ACHN (cell line): Measurements from ENCODE around the gene PLD3.

Experiments used
- DNase-seq: peaks from one replicate; pipeline ENCODE4 v3.0.0-alpha.2; 2015
- in situ Hi-C: cut with HindIII; loops from 2 replicates; pipeline ENCODE4 v1.10.0; 2017; ENCODE audit warnings: low sequenced_read_pairs, low pct_ligation_motif_present, low pct_unique_long_range_greater_than_20kb

Gene PLD3

DNA sequence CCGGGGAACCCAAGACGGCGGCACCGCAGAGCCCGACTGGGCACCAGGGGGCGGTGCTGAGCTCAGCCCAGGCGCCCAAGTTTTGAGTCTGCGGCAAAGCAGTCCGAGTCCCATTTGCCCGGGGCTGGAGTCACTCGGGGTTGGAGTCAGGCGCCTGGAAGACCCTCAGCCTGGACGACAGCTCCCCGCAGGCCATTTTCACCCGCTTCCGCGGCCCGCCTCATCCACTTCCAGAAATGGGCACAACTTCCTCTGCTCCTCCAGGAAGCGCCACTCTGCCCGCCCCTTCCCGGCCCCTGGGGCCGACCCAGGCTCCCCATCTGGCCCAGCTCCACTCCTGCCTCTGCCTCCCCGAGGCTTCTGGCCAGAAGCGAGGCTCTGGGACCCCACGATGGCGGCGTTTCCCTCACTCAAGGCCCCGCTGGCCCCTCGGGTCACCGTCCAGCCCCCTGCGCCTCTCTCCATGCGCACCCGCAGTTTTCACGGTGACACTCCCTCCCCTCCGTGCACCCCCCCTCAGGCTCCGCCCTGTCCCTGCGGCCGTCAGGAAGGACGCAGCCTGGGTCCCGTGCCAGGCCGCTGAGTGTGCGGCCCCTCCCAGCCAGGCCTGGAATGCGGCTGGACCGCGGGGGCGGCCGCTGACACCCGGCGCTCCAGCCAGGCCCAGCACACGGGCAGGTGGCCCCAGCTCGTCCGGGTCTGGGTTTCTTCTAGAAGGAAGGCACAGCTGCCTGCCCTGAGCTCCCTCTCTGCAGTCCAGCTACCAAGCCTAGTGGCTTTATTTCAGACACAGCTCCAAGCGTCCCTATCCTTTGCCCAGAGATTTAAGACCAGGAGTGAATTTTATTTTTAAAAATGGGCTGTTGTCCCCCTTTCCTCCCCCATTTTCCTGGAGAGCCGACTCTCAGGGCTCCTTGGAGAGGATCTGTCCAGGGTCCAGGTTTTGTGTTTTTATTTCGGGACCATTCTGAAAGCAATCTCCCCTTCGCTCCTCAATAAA lies 72.6 kb downstream of the PLD3 start:
- in situ Hi-C loops = no loop called here
- DNase-seq = peak; percentile 90

- in situ Hi-C loops = no loop called here
- no peak for DNase-seq
Observed at GRCh38 chr19:40421993-40422747, 73.7 kb downstream of the PLD3 start.

GRCh38 chr19:40422748-40423566 lies 74.5 kb downstream of the PLD3 start:
- in situ Hi-C loops = no loop called here
- no peak for DNase-seq

DNA sequence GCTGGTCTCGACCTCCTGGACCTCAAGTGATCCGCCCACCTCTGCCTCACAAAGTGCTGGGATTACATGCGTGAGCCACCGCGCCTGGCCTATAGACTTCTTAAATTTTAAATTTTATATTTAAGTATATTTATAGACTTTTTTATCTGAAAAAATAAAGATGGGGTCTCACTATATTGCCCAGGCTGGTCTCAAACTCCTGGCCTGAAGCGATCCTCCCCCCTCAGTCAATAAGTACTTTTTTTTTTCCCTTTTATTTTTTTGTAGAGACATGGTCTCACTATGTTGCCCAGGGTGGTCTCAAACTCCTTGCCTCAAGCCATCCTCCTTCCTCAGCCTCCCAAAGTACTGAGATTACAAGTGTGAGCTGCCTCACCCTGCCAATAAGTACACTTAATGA lies 75.4 kb downstream of the PLD3 start:
- no peak for DNase-seq
- in situ Hi-C loops = no loop called here

GRCh38 chr19:40424637-40425449 lies 76.3 kb downstream of the PLD3 start:
- in situ Hi-C loops = no loop called here
- DNase-seq = peak; percentile 22

DNA sequence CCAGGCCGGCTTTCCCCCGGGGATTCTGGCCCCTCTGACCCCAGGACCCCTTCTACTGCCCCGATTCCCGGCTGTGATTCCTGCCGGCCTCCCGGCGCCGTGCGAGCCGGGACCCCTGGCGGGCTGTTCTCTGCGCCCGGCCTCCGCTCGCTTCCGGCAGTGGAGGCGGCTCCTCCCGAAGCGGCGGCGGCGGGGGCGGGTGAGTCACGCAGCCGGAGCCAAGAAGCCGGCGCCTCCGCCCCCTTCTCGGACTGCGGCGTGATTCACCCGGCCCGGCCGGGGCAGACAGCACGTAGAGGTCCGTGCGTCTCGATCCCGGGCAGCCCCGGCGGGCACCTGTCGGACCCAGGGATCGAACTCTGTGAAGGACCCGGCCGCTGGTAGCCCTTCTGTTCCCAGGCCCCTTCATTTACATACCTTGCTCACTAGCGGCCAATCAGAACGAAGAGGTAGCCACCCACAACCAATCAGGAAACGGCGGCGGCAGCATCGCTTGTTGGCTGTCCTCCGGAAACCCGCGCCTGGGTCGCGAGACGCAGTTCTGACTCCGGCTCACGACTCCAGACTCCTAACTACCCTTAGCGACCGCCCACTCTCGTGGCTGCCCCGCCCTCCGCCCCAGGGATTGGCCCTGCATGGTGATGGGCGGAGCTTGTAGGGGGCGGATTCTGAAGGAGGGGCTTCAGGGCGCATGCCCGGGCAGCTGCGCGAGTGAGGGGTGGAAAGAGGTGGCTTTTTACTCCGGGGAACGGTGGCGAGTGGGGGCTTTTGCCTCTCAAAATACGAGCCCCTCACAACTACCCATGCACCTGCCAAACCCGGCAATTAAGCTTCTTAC lies 77.2 kb downstream of the PLD3 start, which contains the start of gene SERTAD1:
Gene SERTAD1, minus strand, starts transcription at position 543 of the 838 bp plus-strand sequence. CDS start 2,446 bp downstream, outside the sequence.
- in situ Hi-C loops = no loop called here

More for the DNA sequence above, 77.2 kb downstream of the PLD3 start, which contains the start of gene SERTAD1:
- DNase-seq = peak; percentile 98
